Small intestine (tissue), 7 donors: ENCODE results near the gene VCPKMT. TPM values are rescaled to one million over a fixed set of nuclear protein-coding genes. Genes with fewer than 3 reads are reported as not detected.
A peak's percentile ranks its signal among the peaks of the same experiment; 100 is the strongest.

Experiments used
- DNase-seq, 2 donors: peaks; one replicate each; pipeline versions ENCODE4 v3.0.0 to v3.0.0-alpha.2; 2013
- FAIRE-seq: peaks from 2 replicates; lab custom pipeline; 2012; peaks lifted over from hg19 to GRCh38; lab: Jason Lieb, UNC
- H3K27ac ChIP-seq, 3 donors: one replicate each; pipeline ENCODE4 v1.5.1; 2013; ENCODE audit warnings: low read length in 2 of 3, mild to moderate bottlenecking in 2 of 3, control low read depth in 1 of 3, inconsistent platforms in 1 of 3, low read depth in 1 of 3, moderate library complexity in 1 of 3
- H3K27me3 ChIP-seq, 3 donors: one replicate each; pipeline ENCODE4 v1.6.1; 2013; ENCODE audit warnings: low read length in 3 of 3, inconsistent platforms in 1 of 3; ENCODE audit not compliant: control insufficient read depth in 3 of 3, insufficient read depth in 3 of 3
- H3K36me3 ChIP-seq, 3 donors: one replicate each; pipeline ENCODE4 v1.6.1; 2013; ENCODE audit warnings: low read length in 3 of 3, inconsistent platforms in 1 of 3, low read depth in 1 of 3, mild to moderate bottlenecking in 1 of 3, moderate library complexity in 1 of 3; ENCODE audit not compliant: control insufficient read depth in 3 of 3, insufficient read depth in 2 of 3
- H3K4me1 ChIP-seq, 3 donors: one replicate each; pipeline ENCODE4 v1.6.1; 2013; ENCODE audit warnings: low read length in 2 of 3, inconsistent platforms in 1 of 3, low read depth in 1 of 3, mild to moderate bottlenecking in 1 of 3, moderate library complexity in 1 of 3; ENCODE audit not compliant: control insufficient read depth in 3 of 3, insufficient read depth in 2 of 3
- H3K4me3 ChIP-seq, 3 donors: one replicate each; pipeline ENCODE4 v1.5.1; 2013; ENCODE audit warnings: low read length in 3 of 3, control low read depth in 1 of 3, inconsistent platforms in 1 of 3, low read depth in 1 of 3, mild to moderate bottlenecking in 1 of 3, moderate library complexity in 1 of 3
- H3K9me3 ChIP-seq, 2 donors: one replicate each; pipeline ENCODE4 v1.6.1; 2013; ENCODE audit warnings: low read depth in 1 of 2, low read length in 1 of 2; ENCODE audit not compliant: control insufficient read depth in 2 of 2, insufficient read depth in 1 of 2
- WGBS, 3 donors: extraction: QIAGEN DNeasy Blood & Tissue Kit; methylation state at CpG; one replicate each; pipeline ENCODE4 v1.1.7; 2013; 5-methylcytosine and 5-hydroxymethylcytosine counted together
- polyA plus RNA-seq, 4 donors: library from polyadenylated mRNA; stranded (reverse) in 3 of 4; unstranded in 1 of 4; fragments of 200-250 nt in 3 of 4; fragments of 120-200 nt in 1 of 4; gene quantifications; one replicate each; pipeline versions ENCODE4 v1.2.1 to v1.2.3, GENCODE V29; 2013
- donor health status: healthy with polysubstance abuse.
- donor health status: control.
- donor health status: control.
- donor health status: Bipolar disorder and iron deficiency.
- donor health status: healthy.

VCPKMT gene
- polyA plus RNA-seq, 4 donors = 7.6 to 21.2 (median 12.1) TPM

GRCh38 chr14:50069325-50069724, 47.0 kb downstream of the VCPKMT start:
- Histone ChIP-seq H3K4me3 (no peak overlapping the region), H3K27ac (no peak overlapping the region), H3K9me3 (no peaks in the 10 kb centered on the region), H3K27me3 (no peaks in the 10 kb centered on the region), H3K4me1 (peaks cover 0 to 6% (median 0%) of the 10 kb centered on the region in 3 donors), H3K36me3 (no peaks in the 10 kb centered on the region)
- FAIRE-seq (no peak), DNase-seq (peak; percentile 46 to 68)
- WGBS, 3 donors = 13 to 42% (median 32%) methylated on average over 2 of the region's 2 CpGs

GRCh38 chr14:50068496-50068895, 47.9 kb downstream of the VCPKMT start:
- no peaks in the 10 kb centered on the region for H3K27me3 ChIP-seq
- H3K27ac ChIP-seq = no peak overlapping the region
- DNase-seq (no peak), FAIRE-seq (no peak)
- H3K4me3 ChIP-seq = no peak overlapping the region
- 92 to 98% (median 98%) methylated on average over 7 of the region's 7 CpGs for WGBS, 3 donors
- H3K4me1 ChIP-seq = peaks cover 0 to 7% (median 4%) of the 10 kb centered on the region in 3 donors
- no peaks in the 10 kb centered on the region for H3K36me3 ChIP-seq
- H3K9me3 ChIP-seq = no peaks in the 10 kb centered on the region

GRCh38 chr14:50067723-50068495, 48.5 kb downstream of the VCPKMT start:
- 67 to 80% (median 71%) methylated on average over 8 of the region's 8 CpGs for WGBS, 3 donors
- Histone ChIP-seq H3K27me3 (no peaks in the 10 kb centered on the region), H3K36me3 (no peaks in the 10 kb centered on the region), H3K9me3 (no peaks in the 10 kb centered on the region), H3K27ac (no peak overlapping the region), H3K4me3 (no peak overlapping the region), H3K4me1 (peaks cover under 1 to 11% (median 5%) of the 10 kb centered on the region in 3 donors)
- DNase-seq (peak in 1 of 2 donors; percentile 45), FAIRE-seq (no peak)

GRCh38 chr14:50065583-50065982, 50.8 kb downstream of the VCPKMT start:
- FAIRE-seq = no peak
- WGBS, 3 donors = 77 to 88% (median 86%) methylated on average over 3 of the region's 3 CpGs
- no peak for DNase-seq
- no peaks in the 10 kb centered on the region for H3K27me3 ChIP-seq
- no peak overlapping the region for H3K27ac ChIP-seq
- H3K9me3 ChIP-seq = no peaks in the 10 kb centered on the region
- H3K4me3 ChIP-seq = no peak overlapping the region
- no peaks in the 10 kb centered on the region for H3K36me3 ChIP-seq
- peaks cover 13 to 34% (median 14%) of the 10 kb centered on the region in 3 donors for H3K4me1 ChIP-seq

- Histone ChIP-seq H3K27ac (peak overlapping the region in 1 of 3 donors; percentile 43), H3K36me3 (no peaks in the 10 kb centered on the region), H3K9me3 (no peaks in the 10 kb centered on the region), H3K4me3 (no peak overlapping the region), H3K4me1 (peaks cover 13 to 40% (median 15%) of the 10 kb centered on the region in 3 donors), H3K27me3 (no peaks in the 10 kb centered on the region)
- FAIRE-seq = no peak
- peak; percentile 62 to 74 for DNase-seq
- 17 to 36% (median 20%) methylated on average over 4 of the region's 4 CpGs for WGBS, 3 donors
These were observed 51.4 kb downstream of the VCPKMT start for GRCh38 chr14:50064993-50065392.

GRCh38 chr14:50063876-50064420, 52.4 kb downstream of the VCPKMT start:
- Histone ChIP-seq H3K36me3 (no peaks in the 10 kb centered on the region), H3K4me3 (no peak overlapping the region), H3K27me3 (no peaks in the 10 kb centered on the region), H3K4me1 (peaks cover 13 to 43% (median 15%) of the 10 kb centered on the region in 3 donors), H3K27ac (peak overlapping the region in 1 of 3 donors; percentile 1), H3K9me3 (no peaks in the 10 kb centered on the region)
- DNase-seq (no peak), FAIRE-seq (no peak)
- 90 to 95% (median 95%) methylated on average over 9 of the region's 9 CpGs for WGBS, 3 donors

- H3K36me3 ChIP-seq = no peaks in the 10 kb centered on the region
- H3K27me3 ChIP-seq = no peaks in the 10 kb centered on the region
- H3K27ac ChIP-seq = peak overlapping the region; percentile 90 to 92 (median 90)
- no peaks in the 10 kb centered on the region for H3K9me3 ChIP-seq
- H3K4me1 ChIP-seq = peaks cover 15 to 55% (median 15%) of the 10 kb centered on the region in 3 donors
- FAIRE-seq = no peak
- peak; percentile 84 to 87 for DNase-seq
- H3K4me3 ChIP-seq = no peak overlapping the region
- WGBS, 3 donors = 13 to 42% (median 17%) methylated on average over 7 of the region's 7 CpGs
These were observed 53.8 kb downstream of the VCPKMT start for GRCh38 chr14:50062438-50063085.

DNA sequence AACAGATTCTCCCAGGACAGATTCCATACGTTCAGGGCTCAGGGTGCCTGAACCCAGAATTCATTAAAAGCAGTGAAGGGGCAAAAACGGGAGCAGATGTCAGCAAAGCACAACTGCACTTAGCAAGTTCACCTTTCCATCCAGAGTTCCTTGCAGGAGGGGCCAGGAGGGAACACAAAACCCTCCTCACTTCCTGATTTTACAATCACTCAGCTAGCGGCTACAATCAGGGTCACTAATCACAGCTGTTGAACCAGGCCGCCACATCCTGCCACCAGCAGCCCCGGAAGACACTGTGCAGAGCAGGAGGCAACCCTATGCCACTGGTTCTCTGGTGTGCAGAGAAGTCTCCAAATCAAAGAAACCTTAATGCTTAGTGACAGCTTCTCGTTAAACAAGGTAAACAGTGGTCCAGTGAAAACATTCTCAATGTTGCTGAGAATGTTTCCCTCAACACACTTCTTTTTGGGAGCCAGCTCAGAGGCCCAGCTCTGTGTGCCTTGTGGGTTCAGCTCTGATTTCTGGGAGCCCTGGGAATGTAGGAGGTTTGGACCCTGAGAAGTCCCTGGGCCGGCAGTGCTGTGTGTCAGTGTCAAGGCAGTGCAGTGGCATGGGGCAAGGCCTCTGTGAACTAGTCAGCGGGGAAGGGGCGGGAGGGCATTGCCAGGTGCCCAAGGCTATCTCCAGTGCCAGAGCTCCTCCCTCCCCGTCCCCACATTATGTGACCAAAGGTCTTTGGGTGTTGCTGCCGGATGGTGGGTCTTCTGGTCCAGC, 54.5 kb downstream of the VCPKMT start:
- 13 to 36% (median 17%) methylated on average over 10 to 11 of the region's 11 CpGs for WGBS, 3 donors
- no peaks in the 10 kb centered on the region for H3K36me3 ChIP-seq
- no peaks in the 10 kb centered on the region for H3K9me3 ChIP-seq
- H3K27me3 ChIP-seq = no peaks in the 10 kb centered on the region
- FAIRE-seq = no peak
- peak; percentile 71 to 93 for DNase-seq
- H3K27ac ChIP-seq = peak overlapping the region; percentile 90 to 92 (median 90)
- no peak overlapping the region for H3K4me3 ChIP-seq
- peaks cover 15 to 62% (median 19%) of the 10 kb centered on the region in 3 donors for H3K4me1 ChIP-seq
